GM12872 (cell line): ENCODE measurements around the gene STXBP1.

Experiments used
- TF ChIP-seq, protein P1 (sequence below): IDR thresholded peaks from 3 replicates; pipeline ENCODE4 v1.5.1; 2011; ENCODE audit warnings: low read depth, mild to moderate bottlenecking, low read length, moderate library complexity; ENCODE audit not compliant: insufficient read depth

Gene STXBP1

GRCh38 chr9:127667906-127668305, 55.8 kb downstream of the STXBP1 start:
- TF ChIP-seq, protein P1, sequence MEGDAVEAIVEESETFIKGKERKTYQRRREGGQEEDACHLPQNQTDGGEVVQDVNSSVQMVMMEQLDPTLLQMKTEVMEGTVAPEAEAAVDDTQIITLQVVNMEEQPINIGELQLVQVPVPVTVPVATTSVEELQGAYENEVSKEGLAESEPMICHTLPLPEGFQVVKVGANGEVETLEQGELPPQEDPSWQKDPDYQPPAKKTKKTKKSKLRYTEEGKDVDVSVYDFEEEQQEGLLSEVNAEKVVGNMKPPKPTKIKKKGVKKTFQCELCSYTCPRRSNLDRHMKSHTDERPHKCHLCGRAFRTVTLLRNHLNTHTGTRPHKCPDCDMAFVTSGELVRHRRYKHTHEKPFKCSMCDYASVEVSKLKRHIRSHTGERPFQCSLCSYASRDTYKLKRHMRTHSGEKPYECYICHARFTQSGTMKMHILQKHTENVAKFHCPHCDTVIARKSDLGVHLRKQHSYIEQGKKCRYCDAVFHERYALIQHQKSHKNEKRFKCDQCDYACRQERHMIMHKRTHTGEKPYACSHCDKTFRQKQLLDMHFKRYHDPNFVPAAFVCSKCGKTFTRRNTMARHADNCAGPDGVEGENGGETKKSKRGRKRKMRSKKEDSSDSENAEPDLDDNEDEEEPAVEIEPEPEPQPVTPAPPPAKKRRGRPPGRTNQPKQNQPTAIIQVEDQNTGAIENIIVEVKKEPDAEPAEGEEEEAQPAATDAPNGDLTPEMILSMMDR, result no peak

GRCh38 chr9:127673234-127673633, 61.2 kb downstream of the STXBP1 start:
- TF ChIP-seq, protein P1, result no peak

DNA sequence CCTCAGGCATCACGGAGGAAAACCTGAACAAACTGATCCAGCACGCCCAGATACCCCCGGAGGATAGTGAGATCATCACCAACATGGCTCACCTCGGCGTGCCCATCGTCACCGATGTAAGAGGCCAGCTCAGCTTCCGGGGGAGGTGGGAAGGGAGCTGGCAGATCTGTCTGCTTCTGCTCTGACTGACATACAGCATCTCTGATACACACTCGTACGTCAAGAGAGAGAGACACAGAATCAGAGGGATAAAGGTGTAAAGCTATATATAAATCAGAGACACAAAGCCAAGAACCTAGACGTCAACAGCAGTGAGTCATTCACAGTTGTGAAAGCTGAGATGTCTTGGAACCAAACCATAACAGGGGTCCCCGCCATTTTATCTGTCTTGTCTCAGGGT, 64.6 kb downstream of the STXBP1 start:
- TF ChIP-seq, protein P1, result no peak

GRCh38 chr9:127679506-127679905, 67.4 kb downstream of the STXBP1 start:
- TF ChIP-seq, protein P1, result no peak

DNA sequence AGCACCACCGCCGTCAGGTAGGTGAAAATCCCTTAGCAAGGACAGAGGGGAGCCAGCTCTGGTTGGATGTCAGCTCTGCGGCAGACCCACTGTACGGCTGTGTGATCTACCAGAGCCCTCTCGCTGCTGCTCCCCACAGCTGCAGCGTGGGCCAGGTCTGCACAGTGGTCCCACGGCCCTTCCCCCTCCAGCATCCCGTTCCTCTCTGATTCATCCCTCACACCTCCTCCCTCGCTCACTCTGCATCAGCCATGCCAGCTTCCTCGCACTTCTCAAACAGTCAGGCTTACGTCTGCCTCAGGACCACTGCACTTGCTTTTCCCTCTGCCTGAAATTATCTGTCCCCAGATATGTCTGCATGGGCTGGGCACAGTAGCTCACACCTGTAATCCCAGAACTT, 68.1 kb downstream of the STXBP1 start:
- TF ChIP-seq, protein P1, result no peak

GRCh38 chr9:127680846-127681245, 68.8 kb downstream of the STXBP1 start:
- TF ChIP-seq, protein P1, result no peak

- TF ChIP-seq, protein P1, result no peak
Observed at GRCh38 chr9:127682351-127683136, 70.5 kb downstream of the STXBP1 start.
